HepG2 (cell line): ENCODE data around the gene ANKUB1. TPM values are rescaled to one million over a fixed set of nuclear protein-coding genes. Genes with fewer than 3 reads are reported as not detected.

Experiments used
- ATAC-seq: fragments of 200-7000 bp; cut with Tn5 transposase; 3 replicates; pipeline ENCODE4 v1.9.1; 2020; ENCODE audit warnings: mild to moderate bottlenecking, moderate library complexity
- BruUV-seq: library from RNA; stranded (reverse); fragments of 400-500 nt; replicated peaks from 2 replicates; lab custom pipeline; 2021; lab: Mats Ljungman, UMichigan
- CTCF ChIA-PET: fragments of 300-600 bp; formaldehyde crosslinking; extraction: SDS; loops from one replicate; lab custom pipeline; 2021; ENCODE audit warnings: low total read pairs, inconsistent platforms, low intra/inter-chr PET ratio; lab: Yijun Ruan, JAX
- POLR2A ChIA-PET: fragments of 350-600 bp; sonication (Branson Sonifier 250); formaldehyde crosslinking; loops from one replicate; lab custom pipeline; 2020; ENCODE audit warnings: antibody characterized with exemption, inconsistent platforms; lab: Yijun Ruan, JAX
- DNase-seq: peaks from one replicate; pipeline ENCODE4 v3.0.0-alpha.2; 2015; ENCODE audit warnings: low spot score
- FAIRE-seq: peaks from 3 replicates; lab custom pipeline; 2011; peaks lifted over from hg19 to GRCh38; lab: Jason Lieb, UNC
- H2AFZ ChIP-seq: one replicate; pipeline ENCODE4 v1.6.1; 2011; ENCODE audit warnings: low read length, inconsistent platforms
- H3K27ac ChIP-seq: fragments of 300-600 bp; 3 replicates; pipeline ENCODE4 v1.8.0; 2011; ENCODE audit warnings: mixed run types, mild to moderate bottlenecking, mixed read lengths, low read length, inconsistent platforms; ENCODE audit not compliant: insufficient read depth; ENCODE audit errors: extremely low read length
- H3K27me3 ChIP-seq, 2 experiments: fragments of 200-600 bp in 1 of 2; 2 replicates in 1 of 2; 3 replicates in 1 of 2; pipeline versions ENCODE4 v1.6.0 to v1.8.0; 2011; ENCODE audit warnings: low read length in 2 of 2, mild to moderate bottlenecking in 2 of 2, moderate library complexity in 2 of 2, inconsistent platforms in 1 of 2; ENCODE audit not compliant: insufficient read depth in 2 of 2, control insufficient read depth in 1 of 2
- H3K36me3 ChIP-seq, 2 experiments: fragments of 200-600 bp in 1 of 2; replicated peaks in 1 of 2; 2 replicates in 1 of 2; 3 replicates in 1 of 2; pipeline versions ENCODE4 v1.5.1 to v1.8.0; 2011; ENCODE audit warnings: low read length in 2 of 2, inconsistent platforms in 1 of 2; ENCODE audit not compliant: insufficient read depth in 2 of 2, control insufficient read depth in 1 of 2
- H3K4me1 ChIP-seq: 2 replicates; pipeline ENCODE4 v1.5.1; 2012; ENCODE audit warnings: low read length, inconsistent platforms; ENCODE audit not compliant: insufficient read depth
- H3K4me2 ChIP-seq: 2 replicates; pipeline ENCODE4 v1.6.0; 2011; ENCODE audit warnings: low read depth, low read length, inconsistent platforms
- H3K4me3 ChIP-seq, 3 experiments: fragments of 200-600 bp in 1 of 3; sonication (generic), shearing (Covaris generic) in 1 of 3; replicated peaks in 1 of 3; 2 replicates each; pipeline ENCODE4 v1.5.1; 2011 to 2016; ENCODE audit warnings: low read length in 3 of 3, inconsistent platforms in 2 of 3, low read depth in 2 of 3, mild to moderate bottlenecking in 2 of 3, control low read depth in 1 of 3, mixed read lengths in 1 of 3; ENCODE audit not compliant: insufficient read depth in 1 of 3
- H3K79me2 ChIP-seq: one replicate; pipeline ENCODE4 v1.6.1; 2011; ENCODE audit warnings: low read length, inconsistent platforms; ENCODE audit not compliant: insufficient read depth
- H3K9ac ChIP-seq: 2 replicates; pipeline ENCODE4 v1.6.0; 2011; ENCODE audit warnings: mild to moderate bottlenecking, low read depth, low read length, inconsistent platforms; ENCODE audit not compliant: insufficient read depth
- H3K9me3 ChIP-seq: 2 replicates; pipeline ENCODE4 v1.5.1; 2012; ENCODE audit warnings: mild to moderate bottlenecking, low read length
- H4K20me1 ChIP-seq: 2 replicates; pipeline ENCODE4 v1.6.0; 2011; ENCODE audit warnings: inconsistent platforms, mild to moderate bottlenecking, low read length, moderate library complexity; ENCODE audit not compliant: insufficient read depth
- ATRX ChIP-seq: sonication (generic); formaldehyde crosslinking; IDR thresholded peaks from 2 replicates; pipeline ENCODE4 v1.4.0; 2020; ENCODE audit warnings: missing genetic modification reagents, borderline replicate concordance
- FOSL2 ChIP-seq: sonication (generic); formaldehyde crosslinking; IDR thresholded peaks from 2 replicates; pipeline ENCODE4 v1.4.0; 2020; ENCODE audit warnings: missing genetic modification reagents
- PPARG ChIP-seq: conservative IDR thresholded peaks from 2 replicates; pipeline ENCODE4 v1.6.1; 2016; ENCODE audit warnings: missing biosample characterization, missing genetic modification reagents
- RFX3 ChIP-seq: IDR thresholded peaks from 2 replicates; pipeline ENCODE4 v1.6.1; 2016; ENCODE audit warnings: missing biosample characterization, missing genetic modification reagents
- RXRB ChIP-seq: IDR thresholded peaks from 2 replicates; pipeline ENCODE4 v1.6.1; 2016; ENCODE audit warnings: borderline replicate concordance, missing genetic modification reagents, missing compliant biosample characterization
- SOX6 ChIP-seq, 2 experiments: fragments of 450-650 bp in 1 of 2; sonication (generic) in 1 of 2; formaldehyde crosslinking in 1 of 2; IDR thresholded peaks; 2 replicates each; pipeline versions ENCODE4 v1.4.0 to v1.6.1; 2017 to 2020; ENCODE audit warnings: antibody characterized with exemption in 1 of 2, mild to moderate bottlenecking in 1 of 2, missing genetic modification reagents in 1 of 2
- ZFP36L1 ChIP-seq: sonication (generic); formaldehyde crosslinking; IDR thresholded peaks from 2 replicates; pipeline ENCODE4 v1.8.0; 2022; ENCODE audit warnings: mild to moderate bottlenecking, missing genetic modification reagents, moderate library complexity
- ZNF350 ChIP-seq: sonication (generic); formaldehyde crosslinking; IDR thresholded peaks from 2 replicates; pipeline ENCODE4 v1.4.0; 2020; ENCODE audit warnings: mild to moderate bottlenecking, low read depth, missing genetic modification reagents, borderline replicate concordance
- ZNF451 ChIP-seq: sonication (generic); formaldehyde crosslinking; IDR thresholded peaks from 2 replicates; pipeline ENCODE4 v1.5.0; 2020; ENCODE audit warnings: mild to moderate bottlenecking, missing genetic modification reagents
- ZNF543 ChIP-seq: sonication (generic); formaldehyde crosslinking; IDR thresholded peaks from 2 replicates; pipeline ENCODE4 v1.4.0; 2020; ENCODE audit warnings: mild to moderate bottlenecking, missing genetic modification reagents
- ZNF674 ChIP-seq: sonication (generic); formaldehyde crosslinking; IDR thresholded peaks from 2 replicates; pipeline ENCODE4 v1.5.0; 2020; ENCODE audit warnings: low read depth, mild to moderate bottlenecking, missing genetic modification reagents
- WGBS: methylation state at CpG from one replicate; pipeline ENCODE4 v1.1.6; 2017; ENCODE audit warnings: low lambda C conversion rate; 5-methylcytosine and 5-hydroxymethylcytosine counted together
- in situ Hi-C: cut with HindIII; loops from 2 replicates; pipeline ENCODE4 v1.10.0; 2017; ENCODE audit warnings: low pct_unique_long_range_greater_than_20kb; ENCODE audit not compliant: extremely low pct_ligation_motif_present
- intact Hi-C: fragments of 100-400 bp; cut with micrococcal nuclease; formaldehyde crosslinking; loops from one replicate; pipeline ENCODE4 v1.10.0; 2022; ENCODE audit not compliant: unreplicated experiment
- polyA plus RNA-seq, 8 experiments: library from polyadenylated mRNA; depleted of rRNA in 3 of 8; stranded (reverse) in 7 of 8; unstranded in 1 of 8; fragments of >200 nt; fragmentation: Illumina TruSeq in 4 of 8; extraction: Trizol in 4 of 8; gene quantifications; 2 replicates each; pipeline versions ENCODE4 v1.2.1 to v1.2.3, GENCODE V29; 2011 to 2016; ENCODE audit warnings: low read depth in 4 of 8, missing spikeins in 1 of 8, mixed read lengths in 1 of 8; ENCODE audit not compliant: insufficient read depth in 1 of 8
- total RNA-seq, 5 experiments: library from RNA; depleted of rRNA; stranded (reverse); fragments of >200 nt; fragmentation: Illumina TruSeq; extraction: Trizol; gene quantifications; 2 replicates each; pipeline ENCODE4 v1.2.3, GENCODE V29; 2016; ENCODE audit warnings: low read depth in 1 of 5

Gene ANKUB1
- total and polyA plus RNA-seq, 2 of the 13 experiments (the other 11 are each of a cell fraction or from before 2014, with no cell fraction given), result not detected

- no peak for TF ChIP-seq ZFP36L1 (CRISPR knock-in tag)
- no peak for TF ChIP-seq ZNF451 (CRISPR knock-in tag)
Observed at GRCh38 chr3:149781211-149781610, 11.1 kb downstream of the ANKUB1 start (continued).

DNA sequence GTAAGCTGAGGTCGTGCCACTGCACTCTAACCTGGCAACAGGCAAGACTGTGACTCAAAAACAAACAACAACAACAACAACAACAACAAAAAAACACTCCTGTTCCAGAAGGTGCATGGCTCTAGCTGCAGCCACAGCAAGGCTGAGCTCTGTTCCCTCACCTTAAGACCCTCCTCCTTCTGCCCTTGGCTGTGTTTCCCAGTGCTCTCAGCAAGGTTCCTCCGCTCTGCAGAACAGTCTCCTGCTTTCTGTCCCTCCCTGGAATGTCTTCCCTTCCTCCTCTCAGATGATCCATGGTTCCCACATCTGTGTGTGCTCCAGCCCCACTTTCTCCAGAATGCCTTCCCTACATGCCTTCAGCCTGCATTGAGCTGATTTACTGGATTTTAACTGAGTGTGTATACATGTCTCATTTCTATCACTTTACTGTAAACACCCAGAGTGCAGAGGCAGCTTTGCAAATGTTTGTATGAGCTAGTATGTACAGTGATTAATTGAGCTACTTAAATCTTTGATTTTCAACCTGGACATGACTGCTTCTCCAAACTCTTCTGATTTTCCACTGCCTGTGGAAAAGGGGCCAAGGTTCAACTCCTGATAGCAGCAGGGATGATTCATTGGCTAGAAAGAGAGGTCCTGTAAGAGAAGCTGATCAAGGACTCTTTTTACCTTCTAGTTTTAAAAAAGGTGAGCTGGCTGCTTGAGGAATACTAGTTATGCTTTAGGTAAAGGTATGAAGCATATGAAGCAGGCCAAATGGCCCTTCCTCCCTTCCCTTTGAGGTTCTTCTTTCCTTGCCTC, 14.7 kb downstream of the ANKUB1 start:
- CTCF ChIA-PET, result no interaction called here
- peaks cover 14% of the 10 kb centered on the region for H3K4me1 ChIP-seq
- ATAC-seq (peak; percentile 88), DNase-seq (peak; percentile 34), FAIRE-seq (peak; percentile 68)
- no peak overlapping the region; a peak in 1 of 6 replicates for H3K4me3 ChIP-seq
- peak overlapping the region; percentile 42 for H3K4me2 ChIP-seq
- H3K9me3 ChIP-seq, result no peaks in the 10 kb centered on the region
- intact Hi-C loops, result no loop called here
- no peak overlapping the region for H3K9ac ChIP-seq
- 0 out of 5 replicates have a peak, but pooled peaks cover 0 to 9% of the 10 kb centered on the region in 2 experiments for H3K27me3 ChIP-seq
- no peaks in the 10 kb centered on the region for H4K20me1 ChIP-seq
- H3K27ac ChIP-seq, result no peak overlapping the region
- no peak overlapping the region for H2AFZ ChIP-seq
- TF ChIP-seq PPARG (CRISPR knock-in tag), result peak; percentile 62; the same call in 1 of the 2 replicates
- TF ChIP-seq SOX6 (IDR thresholded peaks at IDR 0.05), result no peak
- TF ChIP-seq SOX6 (CRISPR knock-in tag; IDR thresholded peaks at IDR 0.05), result no peak
- no peak for TF ChIP-seq ATRX (CRISPR knock-in tag)
- no peak for TF ChIP-seq RFX3 (CRISPR knock-in tag)
- no peak for TF ChIP-seq ZNF350
- TF ChIP-seq ZNF543 (CRISPR knock-in tag), result no peak
- peak; percentile 64; the same call in 1 of the 2 replicates for TF ChIP-seq FOSL2
- no peak for TF ChIP-seq ZNF674
- 0 out of 2 replicates have a peak, but pooled peaks have one; percentile 22 for TF ChIP-seq RXRB (CRISPR knock-in tag)
- no TSS peak for BruUV-seq
- H3K36me3 ChIP-seq, result no peaks in the 10 kb centered on the region
- POLR2A ChIA-PET, result no interaction called here
- in situ Hi-C loops, result no loop called here
- H3K79me2 ChIP-seq, result no peaks in the 10 kb centered on the region
- 88% methylated on average over 2 of the region's 2 CpGs for WGBS
